ENCODE results near the gene TMEM69.

DNA sequence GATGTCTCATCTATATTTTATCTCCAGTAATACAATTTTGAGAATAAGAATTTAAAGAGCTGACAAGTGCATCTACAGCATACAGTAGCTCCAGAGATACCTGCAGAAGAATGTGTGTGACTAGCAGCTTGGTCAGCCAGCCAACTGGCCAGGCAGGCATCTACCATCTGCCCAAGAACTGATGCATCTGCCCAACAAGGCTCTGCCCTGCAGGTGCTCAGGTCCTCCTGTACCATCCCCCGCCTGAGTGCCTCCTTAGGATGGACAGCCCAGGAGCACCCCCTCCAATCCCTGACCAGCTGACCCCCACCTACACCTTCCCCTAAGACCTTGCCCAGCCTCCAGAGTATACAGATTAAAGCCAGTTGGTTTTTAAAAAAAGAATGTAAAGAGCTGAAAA lies 30.3 kb downstream of the TMEM69 start:
- TF ChIP-seq, protein P1, sequence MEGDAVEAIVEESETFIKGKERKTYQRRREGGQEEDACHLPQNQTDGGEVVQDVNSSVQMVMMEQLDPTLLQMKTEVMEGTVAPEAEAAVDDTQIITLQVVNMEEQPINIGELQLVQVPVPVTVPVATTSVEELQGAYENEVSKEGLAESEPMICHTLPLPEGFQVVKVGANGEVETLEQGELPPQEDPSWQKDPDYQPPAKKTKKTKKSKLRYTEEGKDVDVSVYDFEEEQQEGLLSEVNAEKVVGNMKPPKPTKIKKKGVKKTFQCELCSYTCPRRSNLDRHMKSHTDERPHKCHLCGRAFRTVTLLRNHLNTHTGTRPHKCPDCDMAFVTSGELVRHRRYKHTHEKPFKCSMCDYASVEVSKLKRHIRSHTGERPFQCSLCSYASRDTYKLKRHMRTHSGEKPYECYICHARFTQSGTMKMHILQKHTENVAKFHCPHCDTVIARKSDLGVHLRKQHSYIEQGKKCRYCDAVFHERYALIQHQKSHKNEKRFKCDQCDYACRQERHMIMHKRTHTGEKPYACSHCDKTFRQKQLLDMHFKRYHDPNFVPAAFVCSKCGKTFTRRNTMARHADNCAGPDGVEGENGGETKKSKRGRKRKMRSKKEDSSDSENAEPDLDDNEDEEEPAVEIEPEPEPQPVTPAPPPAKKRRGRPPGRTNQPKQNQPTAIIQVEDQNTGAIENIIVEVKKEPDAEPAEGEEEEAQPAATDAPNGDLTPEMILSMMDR (IDR thresholded peaks at IDR 0.05; ENCODE audit: extremely low read depth in 1 of 2, insufficient read depth in 1 of 2, low read depth in 1 of 2, low read length in 2 of 2): no peak
- TF ChIP-seq POLR2A (IDR thresholded peaks at IDR 0.05; ENCODE audit: low read depth, low read length) (no peak), GATA2 (IDR thresholded peaks at IDR 0.05; ENCODE audit: insufficient read depth, insufficient read length, low read depth, low read length) (no peak), EZH2 (IDR thresholded peaks at IDR 0.05; ENCODE audit: borderline replicate concordance, low read depth, low read length, severe bottlenecking) (no peak), POLR2AphosphoS5 (IDR thresholded peaks at IDR 0.05; ENCODE audit: insufficient read depth, low read depth, low read length) (no peak)
- TF ChIP-seq, protein P2, sequence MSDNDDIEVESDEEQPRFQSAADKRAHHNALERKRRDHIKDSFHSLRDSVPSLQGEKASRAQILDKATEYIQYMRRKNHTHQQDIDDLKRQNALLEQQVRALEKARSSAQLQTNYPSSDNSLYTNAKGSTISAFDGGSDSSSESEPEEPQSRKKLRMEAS (IDR thresholded peaks at IDR 0.05; ENCODE audit: insufficient read depth, insufficient read length): no peak

Measured in endothelial cell of umbilical vein (primary cell).